ENCODE data around the gene DTX1. TPM values are rescaled to one million over a fixed set of nuclear protein-coding genes. Genes with fewer than 3 reads are reported as not detected.

DTX1 gene
- total and polyA plus RNA-seq, 2 donors (not counting 3 experiments of a cell fraction or from before 2014, with no cell fraction given), result 0.06 to 0.22 TPM

DNA sequence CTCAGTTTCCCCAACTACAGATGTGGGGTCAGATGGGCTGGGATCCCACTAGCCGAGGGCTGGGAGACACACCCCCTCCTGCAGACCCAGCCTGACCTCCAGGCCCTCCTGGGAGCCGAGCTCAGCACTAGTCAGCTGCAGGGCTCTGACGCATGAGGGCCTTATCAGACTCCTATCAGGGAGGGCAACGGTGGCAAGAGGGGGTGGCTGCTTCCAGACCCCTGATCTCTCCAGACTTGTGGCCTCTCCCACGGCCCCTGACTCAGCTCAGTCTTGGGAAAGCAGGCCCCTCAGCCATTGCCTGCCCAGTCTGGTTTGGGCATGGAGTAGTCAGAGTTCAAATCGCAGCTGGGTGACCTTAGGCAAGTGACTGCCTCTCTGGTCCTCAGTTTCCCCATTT lies 76.5 kb downstream of the DTX1 start:
- ChIA-PET POLR2A (no interaction called here), CTCF (interaction anchor here (3.3 kb wide), 1 partner anchor 140 kb away, joined by 10 read pairs; no protein-coding TSS in a partner anchor)

GRCh38 chr12:113133666-113134065 lies 77.1 kb downstream of the DTX1 start:
- Histone ChIP-seq H3K9ac (replicated peaks; ENCODE audit: extremely low read depth, insufficient read depth, low read length) (no peak overlapping the region), H3K27ac (ENCODE audit: insufficient read depth, low read depth, low read length) (no peak overlapping the region), H3K9me1 (replicated peaks; ENCODE audit: control insufficient read depth, extremely low read depth, insufficient read depth, low read length) (no peaks in the 10 kb centered on the region), H3K4me2 (ENCODE audit: insufficient read depth, low read length) (no peak overlapping the region), H3K79me2 (ENCODE audit: control insufficient read depth, insufficient read depth, low read length) (no peaks in the 10 kb centered on the region), H3K4me1 (ENCODE audit: control insufficient read depth, extremely low read depth, insufficient read depth, low read length) (no peaks in the 10 kb centered on the region), H3K9me3 (replicated peaks; ENCODE audit: control insufficient read depth, insufficient read depth, low read length) (no peaks in the 10 kb centered on the region), H4K20me1 (replicated peaks; ENCODE audit: control insufficient read depth, extremely low read depth, insufficient read depth, low read length) (no peaks in the 10 kb centered on the region), H3K4me3 (replicated peaks in 1 of 3; ENCODE audit: insufficient read depth in 1 of 3, low read depth in 1 of 3, low read length in 3 of 3) (no peak overlapping the region), H3K27me3 (ENCODE audit: control insufficient read depth in 2 of 2, insufficient read depth in 2 of 2, low read length in 2 of 2) (no peaks in the 10 kb centered on the region), H2AFZ (ENCODE audit: low read depth, low read length) (no peak overlapping the region), H3K36me3 (ENCODE audit: control insufficient read depth in 2 of 2, extremely low read depth in 1 of 2, insufficient read depth in 2 of 2, low read length in 2 of 2) (no peaks in the 10 kb centered on the region)
- CTCF ChIA-PET, result interaction anchor here (3.3 kb wide), 1 partner anchor 141 kb away, joined by 10 read pairs; no protein-coding TSS in a partner anchor
- BruUV-seq (replicated peaks), result no TSS peak
- FAIRE-seq (no peak), DNase-seq (ENCODE audit: low read depth, low spot score) (no peak)
- intact Hi-C loops (cut with micrococcal nuclease), result no loop called here
- POLR2A ChIA-PET, result no interaction called here
- TF ChIP-seq, protein P1, sequence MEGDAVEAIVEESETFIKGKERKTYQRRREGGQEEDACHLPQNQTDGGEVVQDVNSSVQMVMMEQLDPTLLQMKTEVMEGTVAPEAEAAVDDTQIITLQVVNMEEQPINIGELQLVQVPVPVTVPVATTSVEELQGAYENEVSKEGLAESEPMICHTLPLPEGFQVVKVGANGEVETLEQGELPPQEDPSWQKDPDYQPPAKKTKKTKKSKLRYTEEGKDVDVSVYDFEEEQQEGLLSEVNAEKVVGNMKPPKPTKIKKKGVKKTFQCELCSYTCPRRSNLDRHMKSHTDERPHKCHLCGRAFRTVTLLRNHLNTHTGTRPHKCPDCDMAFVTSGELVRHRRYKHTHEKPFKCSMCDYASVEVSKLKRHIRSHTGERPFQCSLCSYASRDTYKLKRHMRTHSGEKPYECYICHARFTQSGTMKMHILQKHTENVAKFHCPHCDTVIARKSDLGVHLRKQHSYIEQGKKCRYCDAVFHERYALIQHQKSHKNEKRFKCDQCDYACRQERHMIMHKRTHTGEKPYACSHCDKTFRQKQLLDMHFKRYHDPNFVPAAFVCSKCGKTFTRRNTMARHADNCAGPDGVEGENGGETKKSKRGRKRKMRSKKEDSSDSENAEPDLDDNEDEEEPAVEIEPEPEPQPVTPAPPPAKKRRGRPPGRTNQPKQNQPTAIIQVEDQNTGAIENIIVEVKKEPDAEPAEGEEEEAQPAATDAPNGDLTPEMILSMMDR (IDR thresholded peaks at IDR 0.05; ENCODE audit: extremely low read depth in 1 of 2, insufficient read depth in 1 of 2, low read depth in 1 of 2, low read length in 2 of 2), result no peak
- TF ChIP-seq FOS (IDR thresholded peaks at IDR 0.05; ENCODE audit: borderline replicate concordance, insufficient read depth, low read length), result no peak
- TF ChIP-seq JUN (IDR thresholded peaks at IDR 0.05; ENCODE audit: borderline replicate concordance, insufficient read depth, insufficient read length, low read depth), result no peak
- no peak for TF ChIP-seq POLR2AphosphoS5 (IDR thresholded peaks at IDR 0.05; ENCODE audit: insufficient read depth, low read depth, low read length)
- TF ChIP-seq MYC (IDR thresholded peaks at IDR 0.05; ENCODE audit: low read depth, low read length), result no peak
- TF ChIP-seq GATA2 (IDR thresholded peaks at IDR 0.05; ENCODE audit: insufficient read depth, insufficient read length, low read depth, low read length), result no peak
- no peak for TF ChIP-seq EZH2 (IDR thresholded peaks at IDR 0.05; ENCODE audit: borderline replicate concordance, low read depth, low read length, severe bottlenecking)
- dilution Hi-C loops (cut with MboI; ENCODE audit: extremely low pct_ligation_motif_present, low sequenced_read_pairs), result no loop called here

More for the DNA sequence above, 76.5 kb downstream of the DTX1 start:
- intact Hi-C loops (cut with micrococcal nuclease) (no loop called here), dilution Hi-C loops (cut with MboI; ENCODE audit: extremely low pct_ligation_motif_present, low sequenced_read_pairs) (no loop called here)
- Histone ChIP-seq H3K27me3 (ENCODE audit: control insufficient read depth in 2 of 2, insufficient read depth in 2 of 2, low read length in 2 of 2) (no peaks in the 10 kb centered on the region), H3K4me1 (ENCODE audit: control insufficient read depth, extremely low read depth, insufficient read depth, low read length) (no peaks in the 10 kb centered on the region), H3K36me3 (ENCODE audit: control insufficient read depth in 2 of 2, extremely low read depth in 1 of 2, insufficient read depth in 2 of 2, low read length in 2 of 2) (no peaks in the 10 kb centered on the region), H3K9me3 (replicated peaks; ENCODE audit: control insufficient read depth, insufficient read depth, low read length) (no peaks in the 10 kb centered on the region), H2AFZ (ENCODE audit: low read depth, low read length) (no peak overlapping the region), H3K9ac (replicated peaks; ENCODE audit: extremely low read depth, insufficient read depth, low read length) (no peak overlapping the region), H4K20me1 (replicated peaks; ENCODE audit: control insufficient read depth, extremely low read depth, insufficient read depth, low read length) (no peaks in the 10 kb centered on the region), H3K9me1 (replicated peaks; ENCODE audit: control insufficient read depth, extremely low read depth, insufficient read depth, low read length) (no peaks in the 10 kb centered on the region), H3K27ac (ENCODE audit: insufficient read depth, low read depth, low read length) (no peak overlapping the region), H3K4me2 (ENCODE audit: insufficient read depth, low read length) (no peak overlapping the region), H3K4me3 (replicated peaks in 1 of 3; ENCODE audit: insufficient read depth in 1 of 3, low read depth in 1 of 3, low read length in 3 of 3) (no peak overlapping the region), H3K79me2 (ENCODE audit: control insufficient read depth, insufficient read depth, low read length) (no peaks in the 10 kb centered on the region)
- TF ChIP-seq FOS (IDR thresholded peaks at IDR 0.05; ENCODE audit: borderline replicate concordance, insufficient read depth, low read length) (no peak), MYC (IDR thresholded peaks at IDR 0.05; ENCODE audit: low read depth, low read length) (no peak), JUN (IDR thresholded peaks at IDR 0.05; ENCODE audit: borderline replicate concordance, insufficient read depth, insufficient read length, low read depth) (no peak), POLR2A (IDR thresholded peaks at IDR 0.05; ENCODE audit: low read depth, low read length) (no peak), GATA2 (IDR thresholded peaks at IDR 0.05; ENCODE audit: insufficient read depth, insufficient read length, low read depth, low read length) (no peak)
- TF ChIP-seq, protein P2, sequence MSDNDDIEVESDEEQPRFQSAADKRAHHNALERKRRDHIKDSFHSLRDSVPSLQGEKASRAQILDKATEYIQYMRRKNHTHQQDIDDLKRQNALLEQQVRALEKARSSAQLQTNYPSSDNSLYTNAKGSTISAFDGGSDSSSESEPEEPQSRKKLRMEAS (IDR thresholded peaks at IDR 0.05; ENCODE audit: insufficient read depth, insufficient read length), result no peak
- BruUV-seq (replicated peaks), result no TSS peak
- FAIRE-seq (no peak), DNase-seq (ENCODE audit: low read depth, low spot score) (no peak)
